GM12864 (cell line): ENCODE results near the gene ZNF786.

Source experiments
- DNase-seq: peaks from one replicate; pipeline ENCODE4 v3.0.0-alpha.2; 2011; ENCODE audit warnings: low read depth
- H3K4me3 ChIP-seq: 2 replicates; pipeline ENCODE4 v1.5.1; 2011; ENCODE audit warnings: mild to moderate bottlenecking, low read depth, low read length, control low read depth
- TF ChIP-seq, protein P1 (sequence below): IDR thresholded peaks from 2 replicates; pipeline ENCODE4 v1.5.1; 2011; ENCODE audit warnings: low read depth, mild to moderate bottlenecking, moderate library complexity, low read length, control low read depth, inconsistent platforms; ENCODE audit errors: missing control alignments

ZNF786 gene, protein sequence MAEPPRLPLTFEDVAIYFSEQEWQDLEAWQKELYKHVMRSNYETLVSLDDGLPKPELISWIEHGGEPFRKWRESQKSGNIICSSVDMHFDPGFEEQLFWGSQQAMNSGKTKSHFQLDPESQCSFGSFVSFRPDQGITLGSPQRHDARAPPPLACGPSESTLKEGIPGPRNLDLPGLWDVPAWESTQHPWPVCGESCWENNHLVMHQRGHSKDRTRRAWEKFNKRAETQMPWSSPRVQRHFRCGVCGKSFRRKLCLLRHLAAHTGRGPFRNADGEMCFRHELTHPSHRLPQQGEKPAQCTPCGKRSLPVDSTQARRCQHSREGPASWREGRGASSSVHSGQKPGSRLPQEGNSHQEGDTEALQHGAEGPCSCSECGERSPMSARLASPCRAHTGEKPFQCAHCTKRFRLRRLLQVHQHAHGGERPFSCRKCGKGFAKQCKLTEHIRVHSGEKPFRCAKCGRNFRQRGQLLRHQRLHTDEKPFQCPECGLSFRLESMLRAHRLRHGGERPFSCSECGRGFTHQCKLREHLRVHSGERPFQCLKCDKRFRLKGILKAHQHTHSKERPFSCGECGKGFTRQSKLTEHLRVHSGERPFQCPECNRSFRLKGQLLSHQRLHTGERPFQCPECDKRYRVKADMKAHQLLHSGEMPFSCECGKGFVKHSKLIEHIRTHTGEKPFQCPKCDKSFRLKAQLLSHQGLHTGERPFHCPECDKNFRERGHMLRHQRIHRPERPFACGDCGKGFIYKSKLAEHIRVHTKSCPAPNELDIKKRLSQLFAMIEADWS

DNA sequence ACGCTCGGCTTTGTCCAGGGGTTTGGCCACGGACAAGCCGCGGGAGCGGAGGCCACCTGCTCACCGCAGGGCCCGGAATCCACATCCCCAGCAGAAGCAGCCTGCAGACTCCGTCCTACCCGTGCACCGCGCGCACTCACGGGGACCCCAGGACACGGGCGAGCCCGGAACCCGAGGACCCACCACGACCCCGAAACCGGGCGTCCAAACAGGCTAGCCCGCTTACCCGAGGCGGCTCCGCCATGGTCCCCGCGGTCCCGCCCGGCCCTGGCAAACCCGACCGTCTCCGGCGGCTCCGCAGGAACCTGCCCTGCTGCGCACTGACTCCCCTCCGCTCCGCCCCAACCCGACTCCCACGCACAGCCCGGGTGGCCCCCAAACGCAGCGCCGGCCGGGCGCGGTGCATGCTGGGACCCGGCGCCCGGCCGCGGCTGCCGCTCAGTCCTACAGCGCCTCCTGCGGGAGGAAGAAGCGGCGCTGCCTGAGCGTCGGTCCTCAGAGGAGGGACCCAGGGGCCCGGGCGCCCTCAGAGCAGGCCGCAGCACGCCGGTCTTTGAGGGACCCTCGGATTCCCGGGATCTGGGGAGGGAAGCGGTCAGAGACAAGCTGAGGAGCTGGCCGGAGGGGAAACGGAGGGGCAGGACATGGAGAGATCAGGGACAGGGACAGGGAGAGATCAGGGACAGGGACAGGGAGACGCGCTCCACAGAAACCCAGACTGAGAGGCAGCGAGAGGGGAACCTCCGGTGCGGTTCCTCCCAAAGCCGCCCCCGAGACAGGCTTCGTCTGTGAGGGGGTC lies at the start of gene ZNF786:
Gene ZNF786 (minus strand): TSS at position 322 of the 799 bp plus-strand sequence. CDS start 78 bp downstream, at position 244.
- H3K4me3 ChIP-seq = peak within 1 kb of the TSS; percentile 75
- TF ChIP-seq, protein P1, sequence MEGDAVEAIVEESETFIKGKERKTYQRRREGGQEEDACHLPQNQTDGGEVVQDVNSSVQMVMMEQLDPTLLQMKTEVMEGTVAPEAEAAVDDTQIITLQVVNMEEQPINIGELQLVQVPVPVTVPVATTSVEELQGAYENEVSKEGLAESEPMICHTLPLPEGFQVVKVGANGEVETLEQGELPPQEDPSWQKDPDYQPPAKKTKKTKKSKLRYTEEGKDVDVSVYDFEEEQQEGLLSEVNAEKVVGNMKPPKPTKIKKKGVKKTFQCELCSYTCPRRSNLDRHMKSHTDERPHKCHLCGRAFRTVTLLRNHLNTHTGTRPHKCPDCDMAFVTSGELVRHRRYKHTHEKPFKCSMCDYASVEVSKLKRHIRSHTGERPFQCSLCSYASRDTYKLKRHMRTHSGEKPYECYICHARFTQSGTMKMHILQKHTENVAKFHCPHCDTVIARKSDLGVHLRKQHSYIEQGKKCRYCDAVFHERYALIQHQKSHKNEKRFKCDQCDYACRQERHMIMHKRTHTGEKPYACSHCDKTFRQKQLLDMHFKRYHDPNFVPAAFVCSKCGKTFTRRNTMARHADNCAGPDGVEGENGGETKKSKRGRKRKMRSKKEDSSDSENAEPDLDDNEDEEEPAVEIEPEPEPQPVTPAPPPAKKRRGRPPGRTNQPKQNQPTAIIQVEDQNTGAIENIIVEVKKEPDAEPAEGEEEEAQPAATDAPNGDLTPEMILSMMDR = peak; percentile 84
- DNase-seq = peak; percentile 74

DNA sequence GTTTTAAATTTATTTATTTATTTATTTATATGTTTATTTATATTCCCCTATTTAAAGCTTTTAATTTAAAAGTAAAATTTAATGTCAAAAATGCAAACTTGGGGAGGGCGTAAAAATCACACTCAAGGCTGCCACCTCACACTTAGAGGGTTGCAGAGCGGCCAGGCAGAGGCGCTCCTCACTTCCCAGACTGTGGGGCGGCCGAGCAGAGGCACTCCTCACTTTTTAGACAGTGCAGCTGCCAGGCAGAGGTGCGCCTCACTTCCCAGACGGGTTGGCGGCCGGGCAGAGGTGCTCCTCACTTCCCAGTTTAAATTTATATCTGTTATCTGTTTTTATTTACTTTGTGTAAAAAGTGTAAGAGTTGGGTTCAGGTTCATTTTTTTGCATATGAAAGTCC lies 45.6 kb upstream of the ZNF786 start:
- H3K4me3 ChIP-seq = no peak overlapping the region
- TF ChIP-seq, protein P1 = no peak
- DNase-seq = no peak

DNA sequence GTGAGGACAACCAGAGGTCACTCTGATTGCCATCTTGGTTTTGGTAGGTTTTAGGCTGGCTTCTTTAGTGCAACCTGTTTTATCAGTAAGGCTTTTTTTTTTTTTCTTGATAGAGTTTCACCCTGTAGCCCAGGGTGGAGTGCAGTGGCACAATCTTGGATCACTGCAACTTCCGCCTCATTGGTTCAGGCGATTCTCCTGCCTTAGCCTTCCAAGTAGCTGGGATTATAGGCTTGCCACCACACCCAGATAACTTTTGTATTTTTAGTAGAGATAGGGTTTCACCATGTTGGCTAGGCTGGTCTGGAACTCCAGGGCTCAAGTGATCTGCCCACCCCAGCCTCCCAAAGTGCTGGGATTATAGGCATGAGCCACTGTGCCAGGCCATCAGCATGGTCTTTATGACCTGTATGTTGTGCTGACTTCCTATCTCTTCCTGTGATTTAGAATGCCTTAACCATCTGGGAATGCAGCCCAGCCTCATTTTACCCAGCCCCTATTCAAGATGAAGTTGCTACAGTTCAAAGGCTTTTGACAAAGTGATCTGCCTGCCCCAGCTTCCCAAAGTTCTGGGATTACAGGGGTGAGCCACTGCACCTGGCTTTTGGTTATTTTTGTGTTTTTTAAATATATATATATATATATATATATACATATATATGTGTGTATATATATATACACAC lies 42.7 kb upstream of the ZNF786 start:
- no peak overlapping the region for H3K4me3 ChIP-seq
- TF ChIP-seq, protein P1 = no peak
- DNase-seq = no peak

DNA sequence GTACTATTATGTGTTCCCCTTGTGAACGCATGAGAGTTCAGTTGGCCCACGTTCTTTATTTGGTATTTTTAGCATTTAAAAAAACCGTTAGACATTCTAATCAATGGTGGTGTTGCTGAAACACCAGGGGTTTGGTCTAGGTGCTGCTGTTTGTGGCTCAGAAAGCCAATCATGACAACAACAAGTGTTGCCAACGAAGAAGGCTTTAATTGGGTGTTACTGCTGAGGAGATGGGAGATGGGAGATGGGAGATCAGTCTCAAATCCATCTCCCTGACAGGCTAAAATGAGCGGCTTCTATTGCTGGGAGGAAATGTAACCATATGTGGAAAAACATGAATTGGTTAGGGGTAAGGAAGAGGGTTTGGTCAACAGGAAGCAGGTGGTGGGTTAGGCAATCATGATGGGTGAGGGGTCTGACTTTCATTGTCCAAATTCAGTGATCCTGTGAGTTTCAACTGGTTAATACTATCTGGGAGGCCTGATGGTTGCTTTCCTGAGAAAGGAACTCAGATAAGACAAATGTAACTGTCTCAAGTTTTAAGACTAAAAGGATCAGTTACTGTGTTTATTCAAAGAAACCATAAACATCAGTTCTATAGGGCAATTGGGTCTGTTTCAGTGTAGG lies 40.2 kb upstream of the ZNF786 start:
- no peak for DNase-seq
- TF ChIP-seq, protein P1 = no peak
- no peak overlapping the region for H3K4me3 ChIP-seq

DNA sequence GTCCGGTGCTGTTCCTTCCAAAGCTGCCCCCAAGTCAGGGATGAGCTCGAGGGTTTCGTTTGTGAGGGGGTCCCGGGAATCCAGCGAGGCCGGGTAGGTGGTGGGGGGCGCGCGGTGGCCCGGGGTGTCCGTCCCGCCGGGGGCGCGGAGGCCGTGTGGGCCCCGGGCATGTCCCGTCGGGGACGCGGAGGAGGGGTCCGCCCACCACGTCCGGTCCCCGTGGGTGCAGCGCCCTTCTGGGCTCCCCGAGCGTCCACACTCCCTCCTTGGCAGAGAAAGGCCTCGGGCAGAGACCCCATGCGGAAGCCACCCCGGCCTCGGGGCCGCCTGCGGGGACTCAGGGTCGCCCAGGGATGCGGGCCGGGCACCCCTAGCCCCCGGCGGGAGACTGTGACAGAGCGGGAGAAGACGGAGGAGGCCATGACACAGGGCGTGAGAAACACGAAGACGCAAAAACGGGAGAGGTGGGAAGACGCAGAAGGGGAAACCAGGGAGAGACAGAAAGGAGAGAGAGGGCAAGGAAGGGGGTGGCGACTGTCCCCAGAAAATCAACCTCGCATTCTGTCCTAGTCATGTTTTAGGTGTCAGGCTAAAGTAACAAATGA lies 36.2 kb upstream of the ZNF786 start:
- peak overlapping the region; percentile 100 for H3K4me3 ChIP-seq
- DNase-seq = no peak
- TF ChIP-seq, protein P1 = no peak
